NCI-H187 (cell line): ENCODE measurements around the gene POFUT1.
"Not testable (repeated sequence)": the region's sequence is repeated elsewhere in the genome, so short reads cannot be mapped to it uniquely, and the experiment has no call there.

ENCODE experiments used
- DNase-seq, 2 experiments: peaks; one replicate each; lab custom pipeline; 2025; lab: John Stamatoyannopoulos, UW

The POFUT1 gene

DNA sequence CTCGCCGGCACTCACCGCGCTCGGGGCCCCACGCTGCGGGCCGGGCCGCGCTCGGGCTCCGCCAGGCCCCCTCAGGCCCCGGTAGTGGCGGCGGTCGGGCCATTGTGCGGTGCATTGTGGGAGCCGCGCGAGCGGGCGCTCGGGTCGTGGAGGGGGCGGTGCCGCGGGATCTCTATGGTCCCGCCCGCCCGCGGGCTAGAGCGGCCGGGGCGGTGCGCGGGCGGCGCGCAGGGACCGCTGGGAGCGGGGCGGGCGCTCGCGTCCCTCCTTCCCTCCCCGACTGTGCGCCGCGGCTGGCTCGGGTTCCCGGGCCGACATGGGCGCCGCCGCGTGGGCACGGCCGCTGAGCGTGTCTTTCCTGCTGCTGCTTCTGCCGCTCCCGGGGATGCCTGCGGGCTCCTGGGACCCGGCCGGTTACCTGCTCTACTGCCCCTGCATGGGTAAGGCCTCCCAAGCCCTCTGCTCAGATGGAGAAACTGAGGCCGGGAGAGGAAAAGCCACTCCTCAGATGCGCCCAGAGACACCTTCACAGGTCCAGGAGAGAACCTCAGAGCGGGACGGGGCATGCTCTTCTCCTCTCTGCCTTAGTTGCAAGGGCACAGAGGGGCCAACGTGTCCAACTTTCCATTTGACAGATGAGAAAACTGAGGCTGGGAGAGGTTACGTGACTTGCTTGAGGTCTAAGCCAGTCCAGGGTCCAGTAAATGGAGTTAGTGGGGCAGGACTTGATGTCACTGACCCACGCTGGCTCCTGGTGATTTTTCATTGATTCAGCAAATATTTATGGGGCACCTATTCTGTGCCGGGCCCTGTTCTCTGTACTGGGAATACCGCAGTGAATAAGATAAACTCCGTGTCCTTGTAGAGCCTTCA is at the start of gene POFUT1, which contains the start of gene PLAGL2:
POFUT1 (plus strand) TSS at position 255 of the 873 bp plus-strand sequence; CDS start at position 317, 62 bp downstream.
PLAGL2 (minus strand) TSS at position 118 of the 873 bp plus-strand sequence. CDS start 5,565 bp downstream, outside the sequence.
- DNase-seq = peak; percentile 75 to 82

- DNase-seq = no peak
Observed at GRCh38 chr20:32158351-32158750, 49.3 kb upstream of the POFUT1 start.

DNA sequence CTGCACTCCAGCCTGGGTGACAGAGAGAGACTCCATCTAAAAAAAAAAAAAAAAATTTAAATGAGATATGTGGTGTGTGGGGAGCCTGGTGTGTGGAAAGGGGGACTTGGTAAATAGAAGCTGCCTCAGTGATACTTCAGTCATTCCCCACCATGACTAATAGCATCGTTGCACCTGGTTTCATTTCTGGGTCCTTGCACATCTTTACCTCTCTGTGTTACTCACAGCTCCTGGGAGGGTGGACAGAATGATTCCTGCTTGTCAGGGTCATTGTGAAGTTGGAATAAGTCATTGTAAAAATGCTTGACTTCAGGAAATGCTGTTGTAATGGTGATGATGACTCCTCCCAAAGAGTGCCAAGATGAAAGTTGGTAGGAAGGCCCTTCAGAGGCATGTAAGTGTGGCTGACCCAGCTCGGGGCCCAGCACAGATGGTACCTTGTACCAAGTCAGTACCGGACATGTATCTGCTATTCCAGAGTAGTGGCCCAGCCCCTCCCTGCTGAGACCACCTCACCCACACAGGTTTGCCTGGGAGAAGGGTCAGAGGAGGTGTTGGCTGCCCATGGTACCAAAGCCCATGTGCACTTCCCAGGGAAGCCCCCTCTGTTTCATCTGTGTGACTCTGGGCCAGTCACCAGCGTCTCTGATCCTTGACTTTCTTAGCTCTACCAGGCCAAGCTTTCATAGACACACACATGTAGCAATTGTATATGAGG is 48.6 kb upstream of the POFUT1 start:
- DNase-seq = no peak

GRCh38 chr20:32159766-32160221 is 47.9 kb upstream of the POFUT1 start:
- DNase-seq = no peak

GRCh38 chr20:32160341-32160740 is 47.3 kb upstream of the POFUT1 start:
- DNase-seq = no peak

DNA sequence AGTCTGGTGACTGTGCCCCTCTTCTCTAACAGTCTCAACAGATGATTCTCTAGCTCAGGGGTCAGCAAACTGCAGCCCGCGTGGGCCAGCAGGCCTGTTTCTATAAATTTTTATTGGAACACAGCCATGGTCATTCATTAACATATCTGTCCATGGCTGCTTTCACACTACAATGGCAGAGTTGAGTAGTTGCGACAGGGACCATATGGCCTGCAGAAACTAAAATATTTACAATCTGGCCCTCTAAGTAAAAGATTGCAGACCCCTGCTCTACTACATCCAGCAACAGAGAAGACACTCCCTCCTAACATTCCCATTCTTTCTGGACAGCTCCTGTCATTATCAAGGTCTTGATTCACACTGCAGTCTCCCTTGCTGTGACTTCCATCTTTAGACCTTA is 45.3 kb upstream of the POFUT1 start:
- no peak for DNase-seq

GRCh38 chr20:32163951-32164350 is 43.7 kb upstream of the POFUT1 start:
- DNase-seq = no peak

DNA sequence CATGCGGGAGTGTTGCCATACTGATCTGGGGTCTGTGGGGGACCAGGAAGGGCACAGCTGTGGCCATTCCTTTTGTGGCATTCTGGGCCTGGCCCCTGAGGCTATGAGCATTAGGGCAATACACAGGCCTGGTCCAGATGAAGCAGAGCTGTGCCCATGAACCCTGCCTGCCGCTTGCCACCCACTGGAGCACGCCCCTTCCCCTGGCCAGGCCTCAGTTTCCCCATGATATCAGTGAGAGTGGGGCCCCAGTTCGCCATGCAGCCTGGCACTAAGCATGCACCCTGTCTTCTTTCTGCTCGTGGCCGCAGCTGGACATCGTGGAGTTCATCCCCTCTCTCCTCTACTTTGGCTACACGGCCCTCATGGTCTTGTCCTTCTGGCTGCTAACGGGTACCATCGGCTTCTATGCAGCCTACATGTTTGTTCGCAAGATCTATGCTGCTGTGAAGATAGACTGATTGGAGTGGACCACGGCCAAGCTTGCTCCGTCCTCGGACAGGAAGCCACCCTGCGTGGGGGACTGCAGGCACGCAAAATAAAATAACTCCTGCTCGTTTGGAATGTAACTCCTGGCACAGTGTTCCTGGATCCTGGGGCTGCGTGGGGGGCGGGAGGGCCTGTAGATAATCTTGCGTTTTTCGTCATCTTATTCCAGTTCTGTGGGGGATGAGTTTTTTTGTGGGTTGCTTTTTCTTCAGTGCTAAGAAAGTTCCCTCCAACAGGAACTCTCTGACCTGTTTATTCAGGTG is 42.5 kb upstream of the POFUT1 start:
- DNase-seq = no peak

DNA sequence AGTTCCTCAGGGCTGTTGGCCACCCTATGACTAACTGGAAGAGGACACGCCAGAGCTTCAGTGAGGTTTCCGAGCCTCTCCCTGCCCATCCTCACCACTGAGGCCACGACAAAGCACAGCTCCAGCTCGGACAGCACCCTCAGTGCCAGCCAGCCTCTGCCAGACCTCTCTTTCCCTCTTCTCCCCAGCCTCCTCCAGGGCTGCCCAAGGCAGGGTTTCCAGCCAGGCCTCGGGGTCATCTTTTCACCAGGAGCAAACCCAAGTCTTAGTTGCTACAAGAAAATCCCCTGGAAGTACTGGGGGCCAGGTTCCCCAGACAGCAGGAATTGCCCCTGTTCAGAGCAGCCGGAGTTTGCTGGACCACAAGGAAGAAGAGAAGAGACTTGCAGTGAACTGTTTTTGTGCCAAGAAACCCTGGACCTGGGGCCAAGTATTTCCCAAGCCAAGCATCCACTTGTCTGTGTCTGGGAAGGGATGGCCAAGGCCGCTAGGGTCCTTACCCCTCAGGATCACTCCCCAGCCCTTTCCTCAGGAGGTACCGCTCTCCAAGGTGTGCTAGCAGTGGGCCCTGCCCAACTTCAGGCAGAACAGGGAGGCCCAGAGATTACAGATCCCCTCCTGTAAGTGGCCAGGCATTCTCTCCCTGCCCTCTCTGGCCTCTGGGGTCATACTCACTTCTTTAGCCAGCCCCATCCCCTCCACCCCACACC is 41.7 kb upstream of the POFUT1 start:
- no peak for DNase-seq

- DNase-seq = no peak
Observed at GRCh38 chr20:32167552-32167951, 40.1 kb upstream of the POFUT1 start.

DNA sequence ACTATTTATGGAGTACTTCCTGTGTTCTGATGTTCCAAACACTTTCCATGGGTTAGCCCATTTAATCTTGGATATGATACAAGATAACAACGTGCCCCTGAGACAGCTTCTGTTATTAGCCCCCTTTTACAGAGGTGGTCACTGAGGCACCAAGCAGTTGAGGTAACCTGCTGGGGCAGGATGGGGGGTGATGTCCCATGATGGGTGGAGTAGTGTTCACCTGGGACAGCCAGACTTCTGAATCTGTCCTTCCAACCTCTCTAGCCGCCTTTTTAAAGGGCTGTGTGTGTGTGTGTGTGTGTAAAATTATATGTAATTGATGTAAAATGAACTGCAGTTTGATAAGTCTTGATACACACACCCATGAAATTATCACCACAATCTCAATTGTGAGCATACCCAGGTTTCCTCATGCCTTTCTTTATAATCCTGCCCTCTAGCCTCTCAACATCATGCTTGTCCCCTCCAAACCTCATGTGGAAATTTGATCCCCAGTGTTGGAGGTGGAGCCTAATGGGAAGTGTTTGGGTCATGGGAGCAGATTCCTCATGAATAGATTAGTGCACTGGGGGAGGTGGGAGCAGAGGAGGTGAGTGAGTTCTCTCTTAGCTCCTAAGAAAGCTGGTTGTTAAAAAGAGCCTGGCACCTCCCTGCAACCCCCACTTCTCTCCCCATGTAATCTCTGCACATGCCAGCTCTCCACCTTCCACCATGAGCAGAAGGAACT is 39.3 kb upstream of the POFUT1 start:
- peak in 1 of 2 experiments; percentile 17 for DNase-seq

- not testable (repeated sequence) for DNase-seq
Observed at GRCh38 chr20:32177696-32178095, 30.0 kb upstream of the POFUT1 start.

GRCh38 chr20:32179515-32179914 is 28.2 kb upstream of the POFUT1 start:
- no peak for DNase-seq

DNA sequence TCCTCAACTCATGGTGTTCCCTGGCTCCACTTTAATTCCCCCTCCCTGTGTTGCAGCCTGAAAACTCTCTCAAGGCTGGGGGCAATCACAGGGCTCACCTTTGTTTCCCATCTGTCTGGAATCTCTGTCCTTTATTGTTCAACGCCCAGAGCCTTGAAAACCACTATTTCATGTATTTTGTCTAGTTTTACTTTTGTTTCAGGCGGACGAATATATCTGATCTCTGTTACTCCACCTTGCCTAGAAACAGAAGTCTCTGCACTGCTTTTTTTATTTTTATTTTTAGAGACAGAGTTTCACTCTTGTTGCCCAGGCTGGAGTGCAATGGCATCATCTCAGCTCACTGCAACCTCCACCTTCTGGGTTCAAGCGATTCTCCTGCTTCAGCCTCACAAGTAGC is 27.7 kb upstream of the POFUT1 start:
- no peak for DNase-seq

DNA sequence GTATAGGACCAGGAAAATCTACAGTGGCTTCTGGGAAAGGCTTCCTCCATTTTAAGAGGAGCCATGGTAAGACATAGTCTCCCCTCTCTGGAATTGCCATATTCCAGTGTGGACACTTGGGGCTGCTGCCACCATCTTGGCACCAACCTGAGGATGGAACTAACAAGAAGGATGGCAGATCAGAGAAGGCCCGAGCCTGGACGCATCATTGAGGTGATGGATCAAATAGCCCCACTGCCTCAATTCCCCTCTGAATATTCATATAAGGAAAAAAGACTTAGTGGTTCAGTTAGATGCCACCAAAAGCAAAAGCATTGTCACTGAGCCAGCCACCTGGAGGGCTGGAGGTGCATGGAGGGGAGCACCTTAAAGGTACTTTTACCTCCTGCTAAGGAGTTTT is 26.1 kb upstream of the POFUT1 start:
- DNase-seq = no peak

DNA sequence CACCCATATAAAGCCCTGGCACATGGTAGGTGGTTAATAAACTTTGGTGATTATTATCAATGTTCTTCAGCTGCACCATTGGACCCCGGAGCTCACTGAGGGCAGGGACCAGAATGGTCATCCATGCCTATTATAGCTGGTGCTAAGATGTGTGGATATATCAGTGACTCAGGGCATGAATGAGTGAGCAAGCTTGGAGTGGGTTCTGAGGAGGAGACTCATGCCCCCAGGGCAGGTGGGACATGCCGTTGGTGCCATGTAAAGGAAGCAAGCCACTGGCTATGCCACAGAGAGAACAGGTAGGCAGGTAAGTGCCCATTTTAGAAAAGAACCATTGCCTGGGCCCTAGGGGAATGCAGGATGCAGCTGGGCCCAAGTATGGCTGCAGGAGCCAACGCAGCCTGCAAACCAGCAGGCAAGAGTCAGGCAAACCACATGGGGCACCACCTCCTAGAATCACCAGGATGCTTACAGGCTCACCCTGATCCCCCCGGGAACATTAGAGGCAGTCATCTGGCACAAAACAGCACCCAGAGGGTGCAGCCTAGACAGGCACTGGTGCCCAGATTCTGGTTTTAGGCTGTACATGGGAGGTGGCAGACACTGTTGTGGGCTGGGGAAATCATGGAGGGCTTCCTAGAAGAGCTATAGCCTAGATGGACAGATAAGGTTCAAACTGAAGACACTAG is 23.6 kb upstream of the POFUT1 start:
- DNase-seq = no peak

DNA sequence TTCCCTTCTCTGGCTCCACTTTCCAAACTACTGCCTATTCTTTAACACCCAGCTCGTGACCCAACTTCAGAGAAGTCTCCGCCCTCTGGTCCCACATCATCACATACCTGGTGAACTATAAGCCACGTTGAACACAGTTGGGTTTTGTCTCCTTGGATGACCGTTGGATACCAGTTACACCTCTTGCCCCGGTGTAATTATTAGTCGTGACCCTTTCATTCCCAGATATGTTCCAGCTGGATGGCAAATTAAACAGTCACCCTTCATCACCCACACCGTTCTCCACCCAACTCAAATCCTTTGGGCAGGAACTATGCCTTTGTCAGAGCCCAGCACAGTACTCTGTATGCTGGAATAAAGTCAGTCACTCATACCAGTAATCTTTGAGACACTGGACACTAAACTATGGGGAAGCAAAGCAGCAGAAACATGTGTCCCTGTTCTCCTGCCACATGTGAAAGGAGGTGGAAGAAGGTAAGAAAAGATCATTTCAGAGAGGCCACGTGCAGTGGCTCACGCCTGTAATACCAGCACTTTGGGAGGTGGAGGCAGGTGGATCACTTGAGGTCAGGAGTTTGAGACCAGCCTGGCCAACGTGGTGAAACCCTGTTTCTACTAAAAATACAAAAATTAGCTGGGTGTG is 22.6 kb upstream of the POFUT1 start:
- DNase-seq = no peak

DNA sequence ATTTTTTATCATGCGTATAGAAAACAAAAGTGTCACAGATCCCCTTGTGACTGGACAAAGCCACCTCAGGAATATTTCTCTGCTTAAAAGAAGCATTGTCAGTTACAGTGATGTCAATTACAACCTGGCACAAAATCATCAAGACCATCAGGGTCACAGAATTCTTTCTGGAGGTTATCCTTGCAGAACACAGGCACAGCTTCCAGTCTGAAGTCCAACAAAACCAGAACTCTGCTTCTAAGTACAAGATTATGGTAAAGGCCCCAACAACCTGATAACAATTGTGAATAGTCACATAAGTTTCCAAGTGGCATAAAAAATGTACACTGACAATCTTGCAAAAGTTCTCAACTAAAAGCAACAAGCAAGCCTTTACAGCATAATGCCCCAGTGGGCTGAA is 21.2 kb upstream of the POFUT1 start:
- DNase-seq = no peak

GRCh38 chr20:32188376-32189122 is 19.1 kb upstream of the POFUT1 start:
- no peak for DNase-seq
